ENCODE results near the gene NRXN3. TPM values are rescaled to one million over a fixed set of nuclear protein-coding genes. Genes with fewer than 3 reads are reported as not detected.
A peak's percentile ranks its signal among the peaks of the same experiment; 100 is the strongest.

Gene NRXN3
- total RNA-seq, 1 donor: 2.5 TPM

DNA sequence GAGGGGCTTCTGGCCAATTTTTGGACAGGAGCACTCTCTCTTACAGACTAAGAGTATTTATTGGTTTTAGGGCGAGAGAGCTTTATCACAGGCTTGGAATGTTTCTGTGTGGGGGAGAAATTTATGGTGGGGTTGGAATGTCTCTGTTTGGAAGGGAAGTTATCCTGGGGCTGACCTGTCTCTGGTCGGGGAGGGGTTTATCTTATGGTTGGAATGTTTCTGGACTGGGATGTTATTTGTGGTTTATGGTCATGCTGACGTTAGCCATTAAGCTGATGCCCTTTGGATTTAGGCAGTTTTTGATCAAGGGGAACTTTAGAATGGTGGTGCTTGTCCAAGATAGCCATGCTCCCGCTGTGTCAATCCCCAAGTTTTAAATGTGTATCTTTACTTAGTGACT is 1426.4 kb downstream of the NRXN3 start:
- H3K79me2 ChIP-seq (ENCODE audit: insufficient read depth, low read length): no peaks in the 10 kb centered on the region
- H3K27ac ChIP-seq (ENCODE audit: low read depth, low read length): peak overlapping the region; percentile 87
- peak overlapping the region; percentile 20 for H3K4me2 ChIP-seq (ENCODE audit: insufficient read depth, low read length)
- peak; percentile 9 for DNase-seq (ENCODE audit: insufficient read length, low spot score, missing footprints)
- H2AFZ ChIP-seq (ENCODE audit: low read length): no peak overlapping the region
- no peaks in the 10 kb centered on the region for H3K9me3 ChIP-seq (ENCODE audit: low read depth, low read length)
- no peak for TF ChIP-seq CTCF (IDR thresholded peaks at IDR 0.05; ENCODE audit: extremely low read depth, low read depth, low read length)
- peaks cover 34% of the 10 kb centered on the region for H3K4me1 ChIP-seq (ENCODE audit: insufficient read depth, low read length)
- H3K4me3 ChIP-seq (ENCODE audit: insufficient read depth, low read length): no peak overlapping the region
- H3K27me3 ChIP-seq (ENCODE audit: insufficient read depth, low read length): no peaks in the 10 kb centered on the region
- no peaks in the 10 kb centered on the region for H3K36me3 ChIP-seq (ENCODE audit: insufficient read depth, low read length)
- no peaks in the 10 kb centered on the region for H4K20me1 ChIP-seq (ENCODE audit: insufficient read depth, low read length)

DNA sequence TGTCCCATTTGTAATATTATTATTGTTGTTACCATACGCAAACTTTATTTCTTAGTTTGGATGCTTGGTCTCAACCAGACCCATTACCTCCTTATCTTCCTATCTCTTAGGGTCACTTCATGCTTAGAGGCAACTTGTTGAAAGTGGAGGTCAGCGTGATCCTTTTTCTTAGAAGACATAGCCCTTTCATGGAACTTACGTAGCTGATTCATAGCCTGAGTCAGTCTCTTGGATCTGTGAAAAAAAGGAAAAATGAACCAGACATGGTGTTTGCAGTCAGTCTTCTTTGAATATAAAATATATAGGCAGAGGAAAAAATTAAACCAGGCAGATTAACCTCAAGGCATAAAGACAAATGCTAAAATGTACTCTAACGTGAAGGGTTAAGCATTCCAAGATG is 1427.4 kb downstream of the NRXN3 start:
- no peaks in the 10 kb centered on the region for H3K36me3 ChIP-seq (ENCODE audit: insufficient read depth, low read length)
- no peaks in the 10 kb centered on the region for H3K79me2 ChIP-seq (ENCODE audit: insufficient read depth, low read length)
- H3K4me3 ChIP-seq (ENCODE audit: insufficient read depth, low read length): no peak overlapping the region
- peak overlapping the region; percentile 87 for H3K27ac ChIP-seq (ENCODE audit: low read depth, low read length)
- peak overlapping the region; percentile 65 for H3K4me2 ChIP-seq (ENCODE audit: insufficient read depth, low read length)
- H3K4me1 ChIP-seq (ENCODE audit: insufficient read depth, low read length): peaks cover 34% of the 10 kb centered on the region
- no peaks in the 10 kb centered on the region for H3K9me3 ChIP-seq (ENCODE audit: low read depth, low read length)
- H2AFZ ChIP-seq (ENCODE audit: low read length): no peak overlapping the region
- TF ChIP-seq CTCF (IDR thresholded peaks at IDR 0.05; ENCODE audit: extremely low read depth, low read depth, low read length): no peak
- H3K27me3 ChIP-seq (ENCODE audit: insufficient read depth, low read length): no peaks in the 10 kb centered on the region
- H4K20me1 ChIP-seq (ENCODE audit: insufficient read depth, low read length): no peaks in the 10 kb centered on the region
- DNase-seq (ENCODE audit: insufficient read length, low spot score, missing footprints): no peak

- no peak overlapping the region for H2AFZ ChIP-seq (ENCODE audit: low read length)
- no peaks in the 10 kb centered on the region for H3K36me3 ChIP-seq (ENCODE audit: insufficient read depth, low read length)
- DNase-seq (ENCODE audit: insufficient read length, low spot score, missing footprints): peak; percentile 70
- peak overlapping the region; percentile 87 for H3K27ac ChIP-seq (ENCODE audit: low read depth, low read length)
- no peaks in the 10 kb centered on the region for H3K9me3 ChIP-seq (ENCODE audit: low read depth, low read length)
- H3K4me3 ChIP-seq (ENCODE audit: insufficient read depth, low read length): peak overlapping the region; percentile 20
- peaks cover 34% of the 10 kb centered on the region for H3K4me1 ChIP-seq (ENCODE audit: insufficient read depth, low read length)
- H3K4me2 ChIP-seq (ENCODE audit: insufficient read depth, low read length): peak overlapping the region; percentile 65
- no peak for TF ChIP-seq CTCF (IDR thresholded peaks at IDR 0.05; ENCODE audit: extremely low read depth, low read depth, low read length)
- no peaks in the 10 kb centered on the region for H3K27me3 ChIP-seq (ENCODE audit: insufficient read depth, low read length)
- H3K79me2 ChIP-seq (ENCODE audit: insufficient read depth, low read length): no peaks in the 10 kb centered on the region
- no peaks in the 10 kb centered on the region for H4K20me1 ChIP-seq (ENCODE audit: insufficient read depth, low read length)
Observed at GRCh38 chr14:79598339-79598738, 1428.2 kb downstream of the NRXN3 start.

DNA sequence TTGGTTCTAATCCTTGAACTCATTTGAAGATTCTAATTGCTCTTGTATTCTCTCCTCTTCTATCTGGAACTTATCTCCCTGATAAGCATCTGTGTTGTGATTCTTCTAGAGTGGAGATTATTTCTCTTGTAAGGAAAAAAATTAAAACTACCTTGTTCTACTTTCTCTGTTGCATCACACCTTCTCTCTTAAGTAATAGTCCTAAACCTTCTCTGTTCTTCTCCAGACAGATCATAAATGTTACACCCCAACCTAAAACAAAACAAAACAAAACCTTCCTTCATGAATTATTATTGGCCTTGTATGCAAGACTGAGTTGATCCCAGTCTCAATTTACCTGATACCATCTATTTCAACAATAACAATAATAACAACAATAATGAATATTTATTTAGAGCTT is 1429.1 kb downstream of the NRXN3 start:
- no peaks in the 10 kb centered on the region for H3K27me3 ChIP-seq (ENCODE audit: insufficient read depth, low read length)
- H3K36me3 ChIP-seq (ENCODE audit: insufficient read depth, low read length): no peaks in the 10 kb centered on the region
- no peaks in the 10 kb centered on the region for H4K20me1 ChIP-seq (ENCODE audit: insufficient read depth, low read length)
- H3K79me2 ChIP-seq (ENCODE audit: insufficient read depth, low read length): no peaks in the 10 kb centered on the region
- no peak for TF ChIP-seq CTCF (IDR thresholded peaks at IDR 0.05; ENCODE audit: extremely low read depth, low read depth, low read length)
- H3K27ac ChIP-seq (ENCODE audit: low read depth, low read length): no peak overlapping the region
- no peak overlapping the region for H2AFZ ChIP-seq (ENCODE audit: low read length)
- H3K4me3 ChIP-seq (ENCODE audit: insufficient read depth, low read length): no peak overlapping the region
- DNase-seq (ENCODE audit: insufficient read length, low spot score, missing footprints): no peak
- H3K4me2 ChIP-seq (ENCODE audit: insufficient read depth, low read length): no peak overlapping the region
- H3K9me3 ChIP-seq (ENCODE audit: low read depth, low read length): no peaks in the 10 kb centered on the region
- peaks cover 34% of the 10 kb centered on the region for H3K4me1 ChIP-seq (ENCODE audit: insufficient read depth, low read length)

All from osteoblast (primary cell).